ENCODE measurements around the gene ARID4A.
"Not testable (repeated sequence)": the region's sequence is repeated elsewhere in the genome, so short reads cannot be mapped to it uniquely, and the experiment has no call there.

ARID4A gene

DNA sequence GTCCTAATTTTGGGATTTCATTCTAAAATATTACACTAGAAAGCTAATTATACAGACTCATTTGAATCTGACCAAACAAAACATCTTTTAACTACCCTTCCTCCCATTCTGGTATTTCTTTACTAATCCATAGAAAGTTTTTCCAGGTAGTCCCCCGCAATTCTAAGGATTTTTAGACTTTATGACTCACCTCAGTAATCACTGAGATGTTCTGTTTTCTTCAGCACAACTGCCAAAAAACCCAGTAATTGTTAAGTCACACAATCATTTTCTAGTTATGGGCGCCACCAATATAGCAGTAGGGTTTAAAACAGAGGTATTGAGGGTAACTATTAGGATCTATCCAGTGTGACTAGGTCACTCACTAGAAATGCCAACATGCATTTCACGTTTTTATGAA lies 1.6 kb upstream of the ARID4A start:
- DNase-seq, result no peak

DNA sequence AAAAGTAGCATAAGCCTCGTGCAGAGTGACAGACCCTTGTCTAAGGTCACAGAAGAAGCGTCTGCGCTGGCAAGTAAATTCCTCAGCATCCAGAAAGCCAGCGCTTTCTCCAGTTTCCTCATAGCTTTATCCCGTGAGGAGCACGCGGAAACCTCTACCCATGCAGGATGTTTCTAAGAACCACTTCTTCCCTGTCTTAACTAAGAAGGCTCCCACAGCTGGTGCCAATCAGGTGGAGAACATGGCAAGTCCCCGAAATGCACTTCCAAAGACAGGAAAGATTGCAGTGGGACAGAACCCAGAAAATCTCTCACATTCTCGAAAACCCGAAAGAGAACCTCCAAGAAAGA lies 968 bp upstream of the ARID4A start:
- DNase-seq, result no peak

DNA sequence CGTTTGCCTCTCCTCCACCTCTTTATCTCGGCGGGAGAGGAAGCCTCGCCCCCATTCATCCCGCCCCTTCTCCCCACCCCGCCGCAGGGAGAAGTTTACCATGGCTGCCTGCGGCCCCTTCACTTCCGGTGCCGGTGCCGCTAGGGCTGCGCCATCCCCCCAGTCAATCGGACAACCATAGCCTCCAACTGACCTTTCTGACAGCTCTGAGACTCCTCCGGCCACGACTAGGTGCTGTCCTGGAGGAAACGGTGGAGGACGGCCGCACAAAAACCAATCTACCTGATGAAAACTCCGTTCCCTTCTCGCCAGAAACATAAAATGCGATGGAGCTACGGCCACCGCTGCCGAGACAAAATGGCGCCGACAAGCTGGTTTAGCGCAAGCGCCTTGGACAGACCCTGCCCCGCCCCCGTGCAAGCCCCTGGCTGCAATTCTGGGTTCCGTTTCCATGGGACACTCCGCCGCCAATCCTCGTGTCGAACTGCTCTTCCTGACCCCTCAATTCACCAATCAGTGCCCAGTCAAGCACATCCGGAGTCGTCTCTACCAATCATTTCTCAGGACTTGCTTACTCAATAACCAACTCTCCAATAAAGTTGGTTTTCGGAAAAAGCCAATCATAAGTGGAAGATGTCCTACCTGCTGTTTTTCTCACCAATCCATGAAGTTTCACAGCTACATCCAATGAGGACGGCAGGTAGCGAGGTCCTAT lies 436 bp upstream of the ARID4A start:
- DNase-seq, result peak; percentile 95

GRCh38 chr14:58299401-58300330 lies 1.3 kb downstream of the ARID4A start:
- no peak for DNase-seq

GRCh38 chr14:58301416-58301815 lies 3.1 kb downstream of the ARID4A start:
- no peak for DNase-seq

GRCh38 chr14:58305730-58306129 lies 7.4 kb downstream of the ARID4A start:
- DNase-seq, result no peak

GRCh38 chr14:58307597-58308316 lies 9.4 kb downstream of the ARID4A start:
- DNase-seq, result no peak

DNA sequence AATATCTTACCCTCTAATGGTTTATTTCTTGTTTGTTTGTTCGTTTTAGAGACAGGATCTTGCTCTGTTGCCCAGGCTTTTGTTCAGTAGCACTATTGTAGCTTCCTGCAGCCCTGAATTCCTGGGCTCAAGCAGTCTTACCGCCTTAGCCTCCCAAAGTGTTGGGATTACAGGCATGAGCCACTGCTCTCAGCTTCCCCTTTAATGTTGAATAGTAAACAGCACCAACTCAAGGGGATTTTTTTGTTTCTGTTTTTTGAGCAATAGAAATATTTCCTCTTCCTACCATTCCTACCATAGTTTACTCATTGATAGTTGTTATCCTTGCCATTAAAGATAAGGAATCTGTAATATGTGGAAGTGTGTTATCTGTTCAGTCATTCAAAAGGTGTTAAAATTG lies 10.7 kb downstream of the ARID4A start:
- DNase-seq, result no peak

DNA sequence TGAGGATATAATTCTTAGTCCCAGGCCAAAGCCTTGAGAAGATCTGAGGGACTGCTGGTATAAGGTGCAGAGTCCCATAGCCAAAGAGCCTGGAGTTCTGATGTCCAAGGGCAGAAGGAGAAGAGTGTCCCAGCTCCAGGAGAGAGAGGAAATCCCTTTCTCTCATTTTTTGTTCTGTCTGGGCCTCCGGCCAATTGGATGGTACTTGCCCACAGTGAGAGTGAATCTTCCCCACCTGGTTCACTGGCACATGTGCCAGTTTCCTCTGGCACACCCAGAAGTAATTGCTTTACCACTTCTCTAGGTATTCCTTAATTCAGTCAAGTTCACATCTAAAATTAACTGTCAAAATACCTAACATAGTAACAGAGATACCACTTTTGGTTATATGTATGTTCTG lies 15.3 kb downstream of the ARID4A start:
- DNase-seq, result no peak

DNA sequence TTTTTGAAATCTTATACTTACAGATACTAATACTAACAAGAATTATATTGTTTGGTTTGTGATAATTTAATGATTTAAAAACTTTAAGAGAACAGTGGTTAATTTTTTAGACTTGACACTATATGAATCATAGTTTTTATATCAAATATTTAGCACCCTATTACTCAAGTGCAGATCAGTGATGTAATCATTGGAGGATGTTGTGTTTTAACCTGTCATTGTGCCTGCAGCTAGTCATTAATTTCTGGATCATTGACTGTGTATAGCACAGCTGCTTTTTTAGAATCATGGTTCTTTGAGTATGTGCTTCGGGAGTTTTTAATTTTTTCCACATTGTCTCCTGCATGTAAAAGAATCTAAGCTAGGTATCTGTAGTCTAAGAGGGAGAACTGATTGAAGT lies 17.3 kb downstream of the ARID4A start:
- DNase-seq, result no peak

DNA sequence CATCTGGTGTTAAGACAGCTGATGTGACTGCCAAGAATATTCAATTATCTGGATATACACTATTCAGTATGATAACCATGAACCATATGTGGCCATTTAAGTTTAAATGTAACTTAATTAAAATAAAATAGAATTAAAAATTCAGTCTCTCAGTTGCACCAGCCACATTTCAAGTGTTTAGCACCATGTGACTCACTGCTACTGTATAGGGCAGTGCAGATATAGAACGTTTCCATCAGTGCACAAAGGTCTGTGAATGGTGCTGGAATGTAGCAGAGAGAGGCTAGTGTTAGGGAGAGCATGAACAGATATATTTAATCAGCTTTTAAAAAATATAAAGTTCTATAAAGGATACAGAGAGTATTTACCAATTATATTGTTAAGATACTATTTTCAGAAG lies 28.7 kb downstream of the ARID4A start:
- no peak for DNase-seq

GRCh38 chr14:58331111-58331510 lies 32.8 kb downstream of the ARID4A start:
- peak; percentile 83 for DNase-seq

DNA sequence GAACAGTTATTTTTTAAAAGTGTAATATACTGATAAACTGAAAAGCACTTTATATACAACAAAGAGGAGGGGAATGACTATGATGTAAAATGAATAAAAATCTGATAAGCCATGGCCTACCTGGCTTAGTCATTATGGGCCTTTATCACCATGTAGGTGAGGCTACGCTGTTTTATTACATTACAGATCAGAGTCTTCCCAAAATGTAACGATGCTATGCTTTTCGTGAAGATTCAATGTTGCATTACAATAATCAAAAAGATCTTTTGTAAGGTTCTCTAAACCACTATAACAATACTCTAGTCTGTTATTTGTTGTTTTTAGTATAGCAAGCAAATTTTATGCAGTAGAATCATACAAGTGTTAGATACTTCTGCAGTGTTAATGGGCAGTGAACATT lies 34.2 kb downstream of the ARID4A start:
- DNase-seq, result no peak

GRCh38 chr14:58339666-58340065 lies 41.3 kb downstream of the ARID4A start:
- DNase-seq, result not testable (repeated sequence)

GRCh38 chr14:58341152-58341748 lies 42.9 kb downstream of the ARID4A start:
- no peak for DNase-seq

DNA sequence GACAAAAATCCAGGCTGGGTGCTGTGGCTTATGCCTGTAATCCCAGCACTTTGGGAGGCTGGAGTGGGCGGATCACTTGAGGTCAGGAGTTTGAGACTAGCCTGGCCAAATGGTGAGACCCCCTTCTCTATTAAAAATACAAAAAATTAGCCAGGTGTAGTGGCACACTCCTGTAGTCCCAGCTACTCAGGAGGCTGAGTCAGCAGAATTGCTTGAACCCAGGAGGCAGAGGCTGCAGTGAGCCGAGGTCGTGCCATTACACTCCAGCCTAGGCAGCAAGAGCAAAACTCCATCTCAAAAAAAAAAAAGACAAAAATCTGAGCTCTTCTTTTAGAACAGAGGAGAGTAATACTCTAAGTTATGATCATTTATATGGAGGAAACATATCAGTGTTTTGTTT lies 45.2 kb downstream of the ARID4A start:
- DNase-seq, result not testable (repeated sequence)

GRCh38 chr14:58353516-58354299 lies 55.4 kb downstream of the ARID4A start:
- DNase-seq, result no peak

- DNase-seq, result no peak
These were observed 56.5 kb downstream of the ARID4A start for GRCh38 chr14:58354808-58355207.

DNA sequence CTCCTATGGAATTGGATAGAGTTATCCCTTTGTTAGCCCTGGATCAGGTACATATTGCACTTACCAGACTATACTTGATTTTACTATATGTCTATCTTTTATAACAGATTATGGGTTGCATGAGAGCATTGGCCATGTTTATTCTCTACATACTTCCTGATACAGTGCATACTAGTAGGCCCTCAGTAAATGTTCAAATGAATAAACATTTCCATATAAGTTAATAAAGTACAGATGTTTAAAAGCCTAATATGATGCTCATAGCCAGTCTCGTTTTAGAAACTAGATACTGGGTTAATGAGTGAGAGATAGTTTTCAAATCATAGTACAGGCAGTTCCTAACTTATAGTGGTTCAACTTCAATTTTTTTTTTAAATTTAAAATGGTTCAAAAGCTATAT lies 57.9 kb downstream of the ARID4A start:
- no peak for DNase-seq

DNA sequence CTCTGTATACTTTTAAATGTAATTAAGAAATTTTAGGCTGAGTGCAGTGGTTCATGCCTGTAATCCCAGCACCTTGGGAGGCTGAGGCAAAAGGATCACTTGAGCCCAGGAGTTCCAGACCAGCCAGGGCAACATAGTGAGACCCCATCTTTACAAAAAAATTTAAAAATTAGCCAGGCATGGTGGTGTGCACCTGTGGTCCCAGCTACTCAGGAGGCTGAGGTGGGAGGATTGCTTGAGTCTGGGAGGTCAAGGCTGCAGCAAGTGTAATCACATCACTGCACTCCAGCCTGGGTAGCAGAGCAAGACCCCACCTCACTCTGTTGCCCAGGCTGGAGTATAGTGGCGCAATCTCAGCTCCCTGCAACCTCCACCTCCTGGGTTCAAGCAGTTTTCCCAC lies 63.9 kb downstream of the ARID4A start:
- not testable (repeated sequence) for DNase-seq

GRCh38 chr14:58362798-58363412 lies 64.5 kb downstream of the ARID4A start:
- no peak for DNase-seq

- DNase-seq, result no peak
These were observed 66.0 kb downstream of the ARID4A start for GRCh38 chr14:58364316-58364715.
